ENCODE data around the gene MS4A14.

DNA sequence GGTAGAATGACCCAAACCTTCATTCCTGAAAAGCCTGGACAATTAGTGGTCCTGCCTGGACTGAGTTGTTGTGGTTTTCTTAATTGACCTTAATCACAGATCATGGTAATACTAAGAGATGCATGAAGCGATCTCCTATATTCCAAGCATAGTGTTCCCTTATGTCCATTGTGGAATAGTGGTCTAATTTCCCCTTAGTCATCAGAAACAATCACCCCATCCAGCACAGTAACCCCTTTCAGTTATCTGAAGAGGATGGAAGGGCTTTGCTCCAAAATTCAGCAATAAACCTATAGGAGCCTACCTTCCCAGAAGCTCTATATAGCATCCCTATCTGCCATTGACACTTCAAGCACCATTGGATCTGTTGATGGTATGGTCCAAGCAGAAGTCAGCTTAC, 26.4 kb downstream of the MS4A14 start:
- TF ChIP-seq, protein P1, sequence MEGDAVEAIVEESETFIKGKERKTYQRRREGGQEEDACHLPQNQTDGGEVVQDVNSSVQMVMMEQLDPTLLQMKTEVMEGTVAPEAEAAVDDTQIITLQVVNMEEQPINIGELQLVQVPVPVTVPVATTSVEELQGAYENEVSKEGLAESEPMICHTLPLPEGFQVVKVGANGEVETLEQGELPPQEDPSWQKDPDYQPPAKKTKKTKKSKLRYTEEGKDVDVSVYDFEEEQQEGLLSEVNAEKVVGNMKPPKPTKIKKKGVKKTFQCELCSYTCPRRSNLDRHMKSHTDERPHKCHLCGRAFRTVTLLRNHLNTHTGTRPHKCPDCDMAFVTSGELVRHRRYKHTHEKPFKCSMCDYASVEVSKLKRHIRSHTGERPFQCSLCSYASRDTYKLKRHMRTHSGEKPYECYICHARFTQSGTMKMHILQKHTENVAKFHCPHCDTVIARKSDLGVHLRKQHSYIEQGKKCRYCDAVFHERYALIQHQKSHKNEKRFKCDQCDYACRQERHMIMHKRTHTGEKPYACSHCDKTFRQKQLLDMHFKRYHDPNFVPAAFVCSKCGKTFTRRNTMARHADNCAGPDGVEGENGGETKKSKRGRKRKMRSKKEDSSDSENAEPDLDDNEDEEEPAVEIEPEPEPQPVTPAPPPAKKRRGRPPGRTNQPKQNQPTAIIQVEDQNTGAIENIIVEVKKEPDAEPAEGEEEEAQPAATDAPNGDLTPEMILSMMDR (IDR thresholded peaks at IDR 0.05) = no peak
- TF ChIP-seq POLR2A (IDR thresholded peaks at IDR 0.05) = no peak
- TF ChIP-seq POLR2AphosphoS5 (IDR thresholded peaks at IDR 0.05) = no peak

All from stomach (tissue), 4 donors.